Fibroblast of villous mesenchyme (primary cell): ENCODE data around the gene CEP89. TPM values are rescaled to one million over a fixed set of nuclear protein-coding genes. Genes with fewer than 3 reads are reported as not detected.

ENCODE experiments used
- DNase-seq: peaks from one replicate; pipeline ENCODE4 v3.0.0-alpha.2; 2010; ENCODE audit warnings: low read depth
- H3K4me3 ChIP-seq: 2 replicates; pipeline ENCODE4 v1.5.1; 2011; ENCODE audit warnings: low read depth, mild to moderate bottlenecking, low read length
- total RNA-seq: library from RNA; depleted of rRNA; stranded (reverse); fragments of >200 nt; gene quantifications from 2 replicates; pipeline ENCODE4 v1.2.3, GENCODE V29; 2012
- TF ChIP-seq, protein P1 (sequence below): IDR thresholded peaks from 2 replicates; pipeline ENCODE4 v1.5.1; 2012; ENCODE audit warnings: low read depth, mild to moderate bottlenecking, low read length; ENCODE audit not compliant: insufficient read depth

Gene CEP89
- total RNA-seq, 1 donor = 18.1 TPM

GRCh38 chr19:32917616-32917996, 54.2 kb downstream of the CEP89 start:
- DNase-seq = no peak
- H3K4me3 ChIP-seq = no peak overlapping the region
- TF ChIP-seq, protein P1, sequence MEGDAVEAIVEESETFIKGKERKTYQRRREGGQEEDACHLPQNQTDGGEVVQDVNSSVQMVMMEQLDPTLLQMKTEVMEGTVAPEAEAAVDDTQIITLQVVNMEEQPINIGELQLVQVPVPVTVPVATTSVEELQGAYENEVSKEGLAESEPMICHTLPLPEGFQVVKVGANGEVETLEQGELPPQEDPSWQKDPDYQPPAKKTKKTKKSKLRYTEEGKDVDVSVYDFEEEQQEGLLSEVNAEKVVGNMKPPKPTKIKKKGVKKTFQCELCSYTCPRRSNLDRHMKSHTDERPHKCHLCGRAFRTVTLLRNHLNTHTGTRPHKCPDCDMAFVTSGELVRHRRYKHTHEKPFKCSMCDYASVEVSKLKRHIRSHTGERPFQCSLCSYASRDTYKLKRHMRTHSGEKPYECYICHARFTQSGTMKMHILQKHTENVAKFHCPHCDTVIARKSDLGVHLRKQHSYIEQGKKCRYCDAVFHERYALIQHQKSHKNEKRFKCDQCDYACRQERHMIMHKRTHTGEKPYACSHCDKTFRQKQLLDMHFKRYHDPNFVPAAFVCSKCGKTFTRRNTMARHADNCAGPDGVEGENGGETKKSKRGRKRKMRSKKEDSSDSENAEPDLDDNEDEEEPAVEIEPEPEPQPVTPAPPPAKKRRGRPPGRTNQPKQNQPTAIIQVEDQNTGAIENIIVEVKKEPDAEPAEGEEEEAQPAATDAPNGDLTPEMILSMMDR = no peak

DNA sequence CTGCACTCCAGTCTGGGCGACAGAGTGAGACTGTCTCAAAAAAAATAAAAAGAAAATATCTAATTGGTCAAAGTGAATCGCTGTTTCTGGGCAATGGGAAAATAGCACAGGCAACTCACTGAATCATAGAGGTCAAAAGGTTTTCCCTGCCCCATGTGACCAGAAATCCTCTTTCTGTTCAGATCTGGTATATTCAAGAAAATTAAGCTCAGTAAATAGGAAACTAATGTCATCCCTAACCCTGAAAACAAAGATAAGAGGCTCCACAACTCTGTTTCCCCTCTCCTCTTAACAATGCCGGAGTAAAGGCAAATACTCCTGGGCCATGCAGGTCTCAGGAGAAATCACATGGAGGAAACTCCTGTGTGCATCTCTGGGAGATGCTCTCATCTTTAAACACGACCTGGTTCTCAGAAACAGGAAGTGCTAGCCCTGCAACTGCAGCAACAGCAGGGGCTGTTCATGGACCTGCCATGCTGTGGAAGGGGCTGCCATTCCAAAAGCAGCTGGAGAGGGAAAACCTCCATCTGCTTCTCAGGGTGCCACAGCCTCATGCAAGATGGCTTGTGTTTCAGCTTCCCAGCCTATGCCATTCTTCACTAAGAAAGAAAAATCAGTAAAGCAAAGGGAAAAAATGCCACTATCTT, 54.7 kb downstream of the CEP89 start:
- TF ChIP-seq, protein P1 = no peak
- DNase-seq = no peak
- H3K4me3 ChIP-seq = no peak overlapping the region

DNA sequence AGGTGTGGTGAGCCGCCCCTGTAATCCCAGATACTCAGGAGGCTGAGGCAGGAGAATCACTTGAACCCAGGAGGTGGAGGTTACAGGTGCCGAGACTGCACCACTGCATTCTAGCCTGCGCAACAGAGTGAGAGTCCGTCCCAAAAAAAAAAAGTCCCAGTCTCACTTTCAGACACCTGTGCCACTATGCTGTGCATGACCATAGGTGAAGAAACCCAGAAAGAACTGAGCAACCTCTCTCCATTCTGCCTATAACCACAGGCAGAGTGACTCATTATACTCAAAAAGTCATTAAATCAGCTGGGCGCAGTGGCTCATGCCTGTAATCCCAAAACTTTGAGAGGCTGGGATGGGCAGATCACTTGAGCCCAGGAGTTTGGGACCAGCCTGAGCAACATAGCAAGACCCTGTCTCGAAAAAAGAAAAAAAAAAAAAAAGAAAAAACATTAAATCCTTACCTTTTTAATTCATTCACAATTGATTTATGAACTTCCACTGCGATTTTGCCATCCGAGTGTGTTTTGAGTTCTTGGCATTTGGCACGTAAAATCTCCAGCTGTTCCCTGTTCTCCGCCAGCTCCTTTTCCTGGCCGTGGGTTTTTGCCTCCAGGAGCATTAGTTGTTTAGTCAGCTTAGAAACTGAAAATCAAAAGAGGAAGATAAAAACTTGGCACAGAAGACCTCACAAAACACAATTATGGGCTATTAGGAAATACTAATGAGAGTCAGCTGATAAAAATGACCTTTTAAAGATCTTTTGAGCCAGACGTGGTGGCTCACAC, 56.7 kb downstream of the CEP89 start:
- H3K4me3 ChIP-seq = no peak overlapping the region
- no peak for DNase-seq
- TF ChIP-seq, protein P1 = no peak

DNA sequence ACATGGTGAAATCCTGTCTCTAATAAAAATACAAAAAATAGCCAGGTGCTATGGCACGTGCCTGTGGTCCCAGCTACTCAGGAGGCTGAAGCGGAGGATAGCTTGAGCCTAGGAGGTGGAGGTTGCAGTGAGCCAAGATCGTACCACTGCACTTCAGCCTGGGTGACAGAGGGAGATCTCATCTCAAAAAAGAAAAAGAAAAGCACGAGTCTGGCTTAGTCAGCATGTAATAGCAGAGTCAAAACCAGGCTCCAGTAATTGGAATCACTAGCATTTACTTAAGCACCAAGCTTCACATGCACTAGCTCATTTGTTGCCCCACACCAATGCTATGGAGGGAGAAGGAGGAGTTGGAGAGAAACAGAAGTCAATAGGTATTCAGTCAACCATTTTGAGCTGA, 60.3 kb downstream of the CEP89 start:
- no peak overlapping the region for H3K4me3 ChIP-seq
- TF ChIP-seq, protein P1 = no peak
- DNase-seq = no peak

- TF ChIP-seq, protein P1 = no peak
- no peak overlapping the region for H3K4me3 ChIP-seq
- no peak for DNase-seq
Observed at GRCh38 chr19:32910874-32911273, 60.9 kb downstream of the CEP89 start.

- TF ChIP-seq, protein P1 = no peak
- no peak overlapping the region for H3K4me3 ChIP-seq
- no peak for DNase-seq
Observed at GRCh38 chr19:32910094-32910493, 61.7 kb downstream of the CEP89 start.
